BJ (cell line): Measurements from ENCODE around the gene CYP8B1. TPM values are rescaled to one million over a fixed set of nuclear protein-coding genes. Genes with fewer than 3 reads are reported as not detected.

Source experiments
- CTCF ChIA-PET: fragments of 350-600 bp; formaldehyde crosslinking; extraction: SDS; loops from one replicate; lab custom pipeline; 2021; ENCODE audit warnings: antibody characterized with exemption, inconsistent platforms; lab: Yijun Ruan, JAX
- POLR2A ChIA-PET: fragments of 300-600 bp; sonication (Branson Sonifier 250); formaldehyde crosslinking; extraction: SDS; loops from one replicate; lab custom pipeline; 2021; ENCODE audit warnings: antibody characterized with exemption; lab: Charles Lee
- DNase-seq: peaks from one replicate; pipeline ENCODE4 v3.0.0-alpha.2; 2011; ENCODE audit warnings: low read depth
- H3K27me3 ChIP-seq: 2 replicates; pipeline ENCODE4 v1.6.0; 2011; ENCODE audit warnings: low read length; ENCODE audit not compliant: control insufficient read depth, insufficient read depth
- H3K36me3 ChIP-seq: 2 replicates; pipeline ENCODE4 v1.5.1; 2011; ENCODE audit warnings: low read length; ENCODE audit not compliant: control insufficient read depth, insufficient read depth
- H3K4me3 ChIP-seq: 2 replicates; pipeline ENCODE4 v1.5.1; 2011; ENCODE audit warnings: low read depth, mild to moderate bottlenecking, control low read depth, low read length
- polyA plus RNA-seq: library from polyadenylated mRNA; depleted of rRNA; stranded (reverse); fragments of >200 nt; gene quantifications from 2 replicates; pipeline ENCODE4 v1.2.3, GENCODE V29; 2011
- TF ChIP-seq, protein P1 (sequence below): IDR thresholded peaks from 2 replicates; pipeline ENCODE4 v1.5.1; 2011; ENCODE audit warnings: low read depth, mild to moderate bottlenecking, control low read depth, inconsistent platforms, low read length, moderate library complexity; ENCODE audit not compliant: insufficient read depth

The CYP8B1 gene
- polyA plus RNA-seq, 1 experiment, result not detected

GRCh38 chr3:42876940-42877720 lies 1.5 kb upstream of the CYP8B1 start:
- Histone ChIP-seq H3K36me3 (no peaks in the 10 kb centered on the region), H3K4me3 (no peak overlapping the region), H3K27me3 (peaks cover 5% of the 10 kb centered on the region; the same call in 1 of the 2 replicates)
- POLR2A ChIA-PET, result no interaction called here
- TF ChIP-seq, protein P1, sequence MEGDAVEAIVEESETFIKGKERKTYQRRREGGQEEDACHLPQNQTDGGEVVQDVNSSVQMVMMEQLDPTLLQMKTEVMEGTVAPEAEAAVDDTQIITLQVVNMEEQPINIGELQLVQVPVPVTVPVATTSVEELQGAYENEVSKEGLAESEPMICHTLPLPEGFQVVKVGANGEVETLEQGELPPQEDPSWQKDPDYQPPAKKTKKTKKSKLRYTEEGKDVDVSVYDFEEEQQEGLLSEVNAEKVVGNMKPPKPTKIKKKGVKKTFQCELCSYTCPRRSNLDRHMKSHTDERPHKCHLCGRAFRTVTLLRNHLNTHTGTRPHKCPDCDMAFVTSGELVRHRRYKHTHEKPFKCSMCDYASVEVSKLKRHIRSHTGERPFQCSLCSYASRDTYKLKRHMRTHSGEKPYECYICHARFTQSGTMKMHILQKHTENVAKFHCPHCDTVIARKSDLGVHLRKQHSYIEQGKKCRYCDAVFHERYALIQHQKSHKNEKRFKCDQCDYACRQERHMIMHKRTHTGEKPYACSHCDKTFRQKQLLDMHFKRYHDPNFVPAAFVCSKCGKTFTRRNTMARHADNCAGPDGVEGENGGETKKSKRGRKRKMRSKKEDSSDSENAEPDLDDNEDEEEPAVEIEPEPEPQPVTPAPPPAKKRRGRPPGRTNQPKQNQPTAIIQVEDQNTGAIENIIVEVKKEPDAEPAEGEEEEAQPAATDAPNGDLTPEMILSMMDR, result no peak
- DNase-seq, result no peak
- CTCF ChIA-PET, result interaction anchor here (2.0 kb wide), 1 partner anchor 38 kb away, joined by 6 read pairs; no protein-coding TSS in a partner anchor

DNA sequence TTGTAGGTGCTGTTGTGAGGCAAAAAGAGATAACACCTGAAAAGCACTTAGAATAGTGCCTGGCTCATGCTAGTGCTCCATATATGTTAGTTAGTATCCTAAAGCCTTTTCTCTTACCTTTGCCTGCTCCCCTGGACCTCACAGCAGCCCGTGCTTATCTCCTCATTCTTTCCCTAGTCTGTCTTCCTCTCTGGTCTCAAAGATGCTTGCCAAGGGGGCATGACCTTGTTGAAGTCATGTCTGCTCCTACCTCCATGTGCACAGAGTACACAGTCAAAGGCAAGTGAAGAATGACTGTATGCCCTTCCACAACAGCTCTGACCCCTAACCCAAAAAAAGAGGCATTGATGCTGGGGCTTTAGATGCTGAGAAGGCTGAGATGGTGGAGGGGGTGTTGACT lies 722 bp upstream of the CYP8B1 start:
- DNase-seq, result no peak
- H3K36me3 ChIP-seq, result no peaks in the 10 kb centered on the region
- H3K4me3 ChIP-seq, result no peak overlapping the region
- CTCF ChIA-PET, result no interaction called here
- TF ChIP-seq, protein P1, result no peak
- POLR2A ChIA-PET, result no interaction called here
- peaks cover 5% of the 10 kb centered on the region; the same call in 1 of the 2 replicates for H3K27me3 ChIP-seq

DNA sequence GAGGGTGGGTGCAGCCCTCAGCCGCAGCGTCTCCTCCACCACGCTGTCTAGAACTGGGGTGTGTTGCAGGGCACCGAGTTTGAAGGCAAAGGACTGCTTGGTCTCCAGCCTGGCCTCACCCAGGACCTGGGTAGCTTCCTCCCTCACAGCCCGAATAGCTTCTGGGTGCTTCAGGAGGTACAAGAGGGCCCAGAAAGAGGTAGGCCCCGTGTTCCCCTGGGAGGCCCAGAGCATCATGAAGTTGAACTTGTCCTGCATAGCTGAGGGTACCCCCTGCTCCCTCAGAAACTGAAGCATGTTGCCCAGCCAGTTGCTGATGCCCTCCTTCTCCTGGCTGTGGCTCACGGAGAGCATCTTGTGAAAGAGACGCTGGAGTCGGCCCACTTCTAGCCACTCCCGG lies 930 bp downstream of the CYP8B1 start:
- DNase-seq, result no peak
- ChIA-PET POLR2A (no interaction called here), CTCF (no interaction called here)

DNA sequence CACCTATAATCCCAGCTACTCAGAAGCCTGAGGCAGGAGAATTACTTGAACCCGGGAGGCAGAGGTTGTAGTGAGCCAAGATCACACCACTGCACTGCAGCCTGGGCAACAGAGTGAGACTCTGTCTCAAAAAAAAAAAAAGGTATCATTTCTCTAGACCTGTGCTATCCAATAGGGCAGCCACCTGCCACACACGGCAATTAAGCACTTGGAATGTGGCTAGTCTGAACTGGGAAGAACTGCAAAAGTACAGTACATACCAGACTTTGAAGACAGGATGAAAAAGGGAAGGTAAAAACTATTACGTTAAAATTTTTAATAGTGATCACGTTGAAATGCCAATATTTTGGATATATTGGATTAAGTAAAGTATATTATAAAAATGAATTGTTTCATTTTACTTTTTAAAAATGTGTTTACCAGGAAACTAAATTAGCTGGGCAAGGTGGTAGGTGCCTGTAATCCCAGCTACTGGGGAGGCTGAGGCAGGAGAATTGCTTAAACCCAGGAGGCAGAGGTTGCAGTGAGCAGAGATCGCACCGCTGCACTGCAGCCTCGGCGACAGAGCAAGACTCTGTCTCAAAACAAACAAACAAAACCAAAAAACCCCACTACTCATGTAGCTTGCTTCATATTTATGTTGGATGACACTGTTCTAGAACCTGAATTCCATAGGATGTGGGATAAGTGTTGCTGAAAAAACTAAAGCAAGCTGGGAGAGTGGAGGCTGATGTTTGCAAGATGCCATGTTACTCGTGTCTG lies 2.3 kb downstream of the CYP8B1 start:
- POLR2A ChIA-PET, result no interaction called here
- TF ChIP-seq, protein P1, result no peak
- CTCF ChIA-PET, result interaction anchor here (0.9 kb wide), 1 partner anchor 93 kb away, joined by 3 read pairs; no protein-coding TSS in a partner anchor
- no peak for DNase-seq
- H3K36me3 ChIP-seq, result no peaks in the 10 kb centered on the region
- peaks cover 7% of the 10 kb centered on the region; the same call in 1 of the 2 replicates for H3K27me3 ChIP-seq
- no peak overlapping the region for H3K4me3 ChIP-seq

More for the DNA sequence above, 930 bp downstream of the CYP8B1 start:
- Histone ChIP-seq H3K27me3 (peaks cover 5% of the 10 kb centered on the region; the same call in 1 of the 2 replicates), H3K36me3 (no peaks in the 10 kb centered on the region), H3K4me3 (no peak overlapping the region)
- TF ChIP-seq, protein P1, result no peak

GRCh38 chr3:42872718-42873117 lies 3.0 kb downstream of the CYP8B1 start:
- ChIA-PET POLR2A (no interaction called here), CTCF (interaction anchor here (0.8 kb wide), 1 partner anchor 8 kb away, joined by 4 read pairs; no protein-coding TSS in a partner anchor)
- DNase-seq, result no peak
- no peak overlapping the region for H3K4me3 ChIP-seq
- H3K36me3 ChIP-seq, result no peaks in the 10 kb centered on the region
- H3K27me3 ChIP-seq, result peaks cover 7% of the 10 kb centered on the region; the same call in 1 of the 2 replicates
- TF ChIP-seq, protein P1, result no peak
